NB4 (cell line): ENCODE measurements around the gene STAMBPL1.

Experiments used
- CTCF ChIP-seq: IDR thresholded peaks from one replicate; pipeline ENCODE4 v1.5.1; 2012; ENCODE audit warnings: low read depth, low read length
- MAX ChIP-seq: IDR thresholded peaks from 2 replicates; pipeline ENCODE4 v1.6.1; 2011; ENCODE audit warnings: low read depth, low read length
- MYC ChIP-seq: IDR thresholded peaks from 2 replicates; pipeline ENCODE4 v1.6.1; 2011; ENCODE audit warnings: low read depth, low read length
- POLR2A ChIP-seq: IDR thresholded peaks from 2 replicates; pipeline ENCODE4 v1.6.1; 2011; ENCODE audit warnings: mild to moderate bottlenecking; ENCODE audit not compliant: insufficient read length; ENCODE audit errors: extremely low read depth

- TF ChIP-seq CTCF (peak; percentile 88), POLR2A (no peak), MYC (peak; percentile 53; the same call in 1 of the 2 replicates), MAX (peak; percentile 86)
These were observed 44.7 kb upstream of the STAMBPL1 start for GRCh38 chr10:88835096-88835909.
